Testis (tissue), 3 donors: ENCODE results near the gene PDE10A. TPM values are rescaled to one million over a fixed set of nuclear protein-coding genes. Genes with fewer than 3 reads are reported as not detected.
"Not testable (repeated sequence)": the region's sequence is repeated elsewhere in the genome, so short reads cannot be mapped to it uniquely, and the experiment has no call there.

Experiments used
- DNase-seq: peaks from one replicate; pipeline ENCODE4 v3.0.0-alpha.2; 2019
- H3K27ac ChIP-seq, 2 donors: fragments of 200-600 bp; sonication (generic); one replicate each; pipeline ENCODE4 v1.5.1; 2019
- H3K27me3 ChIP-seq: fragments of 200-600 bp; sonication (generic); one replicate; pipeline ENCODE4 v1.5.1; 2019
- H3K36me3 ChIP-seq: fragments of 200-600 bp; sonication (generic); one replicate; pipeline ENCODE4 v1.5.1; 2017; ENCODE audit warnings: low read depth; ENCODE audit errors: missing control alignments
- H3K4me1 ChIP-seq: fragments of 200-600 bp; sonication (generic); one replicate; pipeline ENCODE4 v1.5.1; 2019
- H3K4me3 ChIP-seq, 2 donors: fragments of 200-600 bp; sonication (generic); one replicate each; pipeline ENCODE4 v1.5.1; 2017 to 2019
- H3K9me3 ChIP-seq: fragments of 200-600 bp; sonication (generic); one replicate; pipeline ENCODE4 v1.5.1; 2017
- CTCF ChIP-seq, 3 experiments: fragments of 450-650 bp in 2 of 3; fragments of 200-600 bp in 1 of 3; sonication (generic) in 1 of 3; IDR thresholded peaks; one replicate each; pipeline ENCODE4 v1.5.1; 2016 to 2019; ENCODE audit warnings: antibody characterized with exemption in 3 of 3, mild to moderate bottlenecking in 2 of 3, moderate library complexity in 1 of 3
- POLR2A ChIP-seq: fragments of 450-650 bp; IDR thresholded peaks from one replicate; pipeline ENCODE4 v1.6.1; 2017; ENCODE audit warnings: antibody characterized with exemption, mild to moderate bottlenecking, moderate library complexity
- WGBS, 2 donors: methylation state at CpG; one replicate each; pipeline ENCODE4 v1.1.5; 2018; 5-methylcytosine and 5-hydroxymethylcytosine counted together
- intact Hi-C: fragments of 100-400 bp; cut with DNase I; formaldehyde crosslinking; loops from one replicate; pipeline ENCODE4 v1.15.1; 2023; ENCODE audit warnings: low total_unique reads
- polyA plus RNA-seq: library from polyadenylated mRNA; stranded (reverse); fragments of 350-450 nt; fragmentation: Illumina TruSeq; extraction: RNeasy Lipid Tissue Mini Kit (QIAGEN cat#74804); gene quantifications from one replicate; pipeline ENCODE4 v1.2.3, GENCODE V29; 2014; ENCODE audit warnings: low read depth, low replicate concordance; ENCODE audit not compliant: insufficient read depth
- total RNA-seq, 2 donors: library from RNA; depleted of rRNA; stranded (reverse); fragments of >200 nt; gene quantifications; one replicate each; pipeline ENCODE4 v1.2.3, GENCODE V29; 2016

Gene PDE10A
- total and polyA plus RNA-seq, 3 donors from 2014 or later, result 15.5 to 22.0 (median 18.0) TPM

- Histone ChIP-seq H3K4me3 (no peak overlapping the region), H3K27me3 (no peaks in the 10 kb centered on the region), H3K9me3 (no peaks in the 10 kb centered on the region), H3K27ac (no peak overlapping the region), H3K36me3 (no peaks in the 10 kb centered on the region), H3K4me1 (no peaks in the 10 kb centered on the region)
- intact Hi-C loops, result no loop called here
- 89 to 90% methylated on average over 4 of the region's 4 CpGs for WGBS, 2 donors
- no peak for DNase-seq
- TF ChIP-seq POLR2A (no peak), CTCF (IDR thresholded peaks at IDR 0.05) (no peak)
These were observed 44.8 kb downstream of the PDE10A start for GRCh38 chr6:165618241-165618640.

- TF ChIP-seq POLR2A, result no peak
- no peak for TF ChIP-seq CTCF (IDR thresholded peaks at IDR 0.05)
- WGBS, 2 donors, result 74 to 76% methylated on average over 7 of the region's 7 CpGs
- Histone ChIP-seq H3K36me3 (no peaks in the 10 kb centered on the region), H3K4me3 (no peak overlapping the region), H3K27ac (no peak overlapping the region), H3K9me3 (no peaks in the 10 kb centered on the region), H3K27me3 (no peaks in the 10 kb centered on the region), H3K4me1 (no peaks in the 10 kb centered on the region)
- DNase-seq, result no peak
- intact Hi-C loops, result no loop called here
These were observed 45.5 kb downstream of the PDE10A start for GRCh38 chr6:165617528-165617927.

GRCh38 chr6:165616116-165616515 lies 46.9 kb downstream of the PDE10A start:
- H3K27me3 ChIP-seq, result no peaks in the 10 kb centered on the region
- no peaks in the 10 kb centered on the region for H3K4me1 ChIP-seq
- no peak overlapping the region for H3K27ac ChIP-seq
- intact Hi-C loops, result no loop called here
- no peak for DNase-seq
- H3K9me3 ChIP-seq, result no peaks in the 10 kb centered on the region
- no peaks in the 10 kb centered on the region for H3K36me3 ChIP-seq
- 54 to 60% methylated on average over 9 of the region's 9 CpGs for WGBS, 2 donors
- no peak for TF ChIP-seq CTCF (IDR thresholded peaks at IDR 0.05)
- TF ChIP-seq POLR2A, result no peak
- H3K4me3 ChIP-seq, result no peak overlapping the region

- no peak for DNase-seq
- intact Hi-C loops, result no loop called here
- Histone ChIP-seq H3K4me1 (no peaks in the 10 kb centered on the region), H3K27ac (no peak overlapping the region), H3K9me3 (no peaks in the 10 kb centered on the region), H3K4me3 (no peak overlapping the region), H3K36me3 (no peaks in the 10 kb centered on the region), H3K27me3 (no peaks in the 10 kb centered on the region)
- TF ChIP-seq CTCF (IDR thresholded peaks at IDR 0.05) (no peak), POLR2A (no peak)
- WGBS, 2 donors, result 64 to 85% methylated on average over 5 of the region's 5 CpGs
These were observed 47.4 kb downstream of the PDE10A start for GRCh38 chr6:165615636-165616035.

- no peaks in the 10 kb centered on the region for H3K9me3 ChIP-seq
- no peak for DNase-seq
- no peak overlapping the region for H3K4me3 ChIP-seq
- H3K27me3 ChIP-seq, result no peaks in the 10 kb centered on the region
- H3K27ac ChIP-seq, result no peak overlapping the region
- 76 to 84% methylated on average over 3 of the region's 3 CpGs for WGBS, 2 donors
- intact Hi-C loops, result no loop called here
- no peaks in the 10 kb centered on the region for H3K4me1 ChIP-seq
- H3K36me3 ChIP-seq, result no peaks in the 10 kb centered on the region
- TF ChIP-seq CTCF (IDR thresholded peaks at IDR 0.05) (no peak), POLR2A (no peak)
These were observed 51.7 kb downstream of the PDE10A start for GRCh38 chr6:165611294-165611693.

GRCh38 chr6:165608577-165608976 lies 54.5 kb downstream of the PDE10A start:
- H3K36me3 ChIP-seq, H3K9me3 ChIP-seq, H3K4me3 ChIP-seq, intact Hi-C loops, DNase-seq, H3K27me3 ChIP-seq, H3K27ac ChIP-seq, H3K4me1 ChIP-seq: not testable (repeated sequence)
- WGBS, 2 donors, result 87 to 100% methylated on average over 1 of the region's 1 CpG
